Hematopoietic multipotent progenitor cell treated with erythropoietin and hydrocortisone succinate and interleukin-3 and kit ligand, for 8 days (in vitro differentiated cells): ENCODE measurements around the gene POLR3A.
"Not testable (repeated sequence)": the region's sequence is repeated elsewhere in the genome, so short reads cannot be mapped to it uniquely, and the experiment has no call there.

Source experiments
- DNase-seq: peaks from one replicate; pipeline ENCODE4 v3.0.0-alpha.2; 2015

POLR3A gene

GRCh38 chr10:78015546-78015945, 13.8 kb downstream of the POLR3A start:
- DNase-seq: no peak

- DNase-seq: no peak
Observed at GRCh38 chr10:78013564-78013963, 15.8 kb downstream of the POLR3A start.

- DNase-seq: no peak
Observed at GRCh38 chr10:78011065-78011464, 18.2 kb downstream of the POLR3A start.

GRCh38 chr10:78010278-78010677, 19.0 kb downstream of the POLR3A start:
- DNase-seq: no peak

- DNase-seq: no peak
Observed at GRCh38 chr10:78009662-78010061, 19.7 kb downstream of the POLR3A start.

GRCh38 chr10:78007172-78007571, 22.1 kb downstream of the POLR3A start:
- DNase-seq: no peak

- DNase-seq: no peak
Observed at GRCh38 chr10:78004215-78005026, 24.9 kb downstream of the POLR3A start.

GRCh38 chr10:78002541-78003288, 26.6 kb downstream of the POLR3A start:
- DNase-seq: no peak

- DNase-seq: no peak
Observed at GRCh38 chr10:78000956-78001472, 28.3 kb downstream of the POLR3A start.

GRCh38 chr10:78000206-78000605, 29.1 kb downstream of the POLR3A start:
- no peak for DNase-seq

- DNase-seq: not testable (repeated sequence)
Observed at GRCh38 chr10:77998780-77999179, 30.5 kb downstream of the POLR3A start.

GRCh38 chr10:77993620-77994019, 35.7 kb downstream of the POLR3A start:
- DNase-seq: no peak

GRCh38 chr10:77989081-77989724, 40.1 kb downstream of the POLR3A start:
- DNase-seq: no peak

- DNase-seq: no peak
Observed at GRCh38 chr10:77987671-77988255, 41.6 kb downstream of the POLR3A start.

- no peak for DNase-seq
Observed at GRCh38 chr10:77984986-77985385, 44.3 kb downstream of the POLR3A start.

GRCh38 chr10:77983384-77984341, 45.7 kb downstream of the POLR3A start:
- DNase-seq: no peak

- DNase-seq: no peak
Observed at GRCh38 chr10:77981281-77981680, 48.0 kb downstream of the POLR3A start.

GRCh38 chr10:77979221-77979620, 50.1 kb downstream of the POLR3A start:
- DNase-seq: no peak

GRCh38 chr10:77978360-77978759, 51.0 kb downstream of the POLR3A start:
- DNase-seq: no peak

- no peak for DNase-seq
Observed at GRCh38 chr10:77977934-77978333, 51.4 kb downstream of the POLR3A start.

GRCh38 chr10:77977016-77977415, 52.3 kb downstream of the POLR3A start:
- no peak for DNase-seq
